Endothelial cell of umbilical vein (primary cell): ENCODE measurements around the gene CABCOCO1.

Experiments
- EZH2 ChIP-seq: IDR thresholded peaks from 2 replicates; pipeline ENCODE4 v1.6.1; 2012; ENCODE audit warnings: borderline replicate concordance, low read depth, mild to moderate bottlenecking, moderate library complexity, low read length, inconsistent platforms; ENCODE audit not compliant: severe bottlenecking
- FOS ChIP-seq: IDR thresholded peaks from 2 replicates; pipeline ENCODE4 v1.6.1; 2011; ENCODE audit warnings: mild to moderate bottlenecking, low read length, moderate library complexity, borderline replicate concordance; ENCODE audit not compliant: insufficient read depth
- JUN ChIP-seq: IDR thresholded peaks from 2 replicates; pipeline ENCODE4 v1.6.1; 2011; ENCODE audit warnings: borderline replicate concordance, low read depth; ENCODE audit not compliant: insufficient read length, insufficient read depth
- MYC ChIP-seq: IDR thresholded peaks from one replicate; pipeline ENCODE4 v1.6.1; 2011; ENCODE audit warnings: mild to moderate bottlenecking, low read depth, low read length
- POLR2A ChIP-seq: IDR thresholded peaks from 2 replicates; pipeline ENCODE4 v1.6.1; 2012; ENCODE audit warnings: low read depth, mild to moderate bottlenecking, control low read depth, low read length
- POLR2AphosphoS5 ChIP-seq: IDR thresholded peaks from 2 replicates; pipeline ENCODE4 v1.6.1; 2012; ENCODE audit warnings: low read depth, mild to moderate bottlenecking, control low read depth, low read length, moderate library complexity; ENCODE audit not compliant: insufficient read depth
- TF ChIP-seq, protein P1 (sequence below), 2 donors: IDR thresholded peaks; 1 replicate in 1 of 2; 2 replicates in 1 of 2; pipeline ENCODE4 v1.5.1; 2011; ENCODE audit warnings: low read length in 2 of 2, mild to moderate bottlenecking in 2 of 2, moderate library complexity in 2 of 2, control low read depth in 1 of 2, inconsistent platforms in 1 of 2, low read depth in 1 of 2; ENCODE audit not compliant: insufficient read depth in 1 of 2; ENCODE audit errors: extremely low read depth in 1 of 2
- TF ChIP-seq, protein P2 (sequence below): IDR thresholded peaks from 2 replicates; pipeline ENCODE4 v1.6.1; 2011; ENCODE audit not compliant: insufficient read depth, insufficient read length

DNA sequence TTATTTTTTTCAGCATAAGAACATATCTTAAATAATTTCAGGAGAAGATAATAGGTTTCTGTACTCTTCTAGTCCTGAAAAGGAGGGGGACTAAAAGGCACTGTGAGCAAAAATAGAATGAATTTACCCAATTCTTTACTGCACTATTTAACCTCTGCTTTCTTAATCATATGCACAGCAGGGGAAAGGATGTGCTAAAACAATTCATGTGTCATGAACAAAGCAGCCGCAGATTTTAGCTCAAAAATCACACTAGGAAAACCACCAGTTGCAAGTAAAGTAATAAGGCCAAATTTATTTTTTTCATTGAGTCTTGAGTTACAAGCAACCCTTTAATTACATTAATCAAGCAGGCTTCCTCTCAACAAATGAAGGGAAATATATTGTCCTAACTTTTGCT is 80.1 kb downstream of the CABCOCO1 start:
- TF ChIP-seq, protein P1, sequence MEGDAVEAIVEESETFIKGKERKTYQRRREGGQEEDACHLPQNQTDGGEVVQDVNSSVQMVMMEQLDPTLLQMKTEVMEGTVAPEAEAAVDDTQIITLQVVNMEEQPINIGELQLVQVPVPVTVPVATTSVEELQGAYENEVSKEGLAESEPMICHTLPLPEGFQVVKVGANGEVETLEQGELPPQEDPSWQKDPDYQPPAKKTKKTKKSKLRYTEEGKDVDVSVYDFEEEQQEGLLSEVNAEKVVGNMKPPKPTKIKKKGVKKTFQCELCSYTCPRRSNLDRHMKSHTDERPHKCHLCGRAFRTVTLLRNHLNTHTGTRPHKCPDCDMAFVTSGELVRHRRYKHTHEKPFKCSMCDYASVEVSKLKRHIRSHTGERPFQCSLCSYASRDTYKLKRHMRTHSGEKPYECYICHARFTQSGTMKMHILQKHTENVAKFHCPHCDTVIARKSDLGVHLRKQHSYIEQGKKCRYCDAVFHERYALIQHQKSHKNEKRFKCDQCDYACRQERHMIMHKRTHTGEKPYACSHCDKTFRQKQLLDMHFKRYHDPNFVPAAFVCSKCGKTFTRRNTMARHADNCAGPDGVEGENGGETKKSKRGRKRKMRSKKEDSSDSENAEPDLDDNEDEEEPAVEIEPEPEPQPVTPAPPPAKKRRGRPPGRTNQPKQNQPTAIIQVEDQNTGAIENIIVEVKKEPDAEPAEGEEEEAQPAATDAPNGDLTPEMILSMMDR (IDR thresholded peaks at IDR 0.05; ENCODE audit: extremely low read depth in 1 of 2, insufficient read depth in 1 of 2, low read depth in 1 of 2, low read length in 2 of 2): no peak
- TF ChIP-seq, protein P2, sequence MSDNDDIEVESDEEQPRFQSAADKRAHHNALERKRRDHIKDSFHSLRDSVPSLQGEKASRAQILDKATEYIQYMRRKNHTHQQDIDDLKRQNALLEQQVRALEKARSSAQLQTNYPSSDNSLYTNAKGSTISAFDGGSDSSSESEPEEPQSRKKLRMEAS: no peak
- no peak for TF ChIP-seq POLR2A
- no peak for TF ChIP-seq POLR2AphosphoS5
- no peak for TF ChIP-seq EZH2
- no peak for TF ChIP-seq JUN
- TF ChIP-seq MYC: no peak
- TF ChIP-seq FOS: no peak
